Neural progenitor cell (in vitro differentiated cells): ENCODE results near the gene DUS3L.

Source experiments
- EZH2 ChIP-seq: fragments of 200-600 bp; sonication (generic); IDR thresholded peaks from 2 replicates; pipeline ENCODE4 v1.6.1; 2017; ENCODE audit warnings: antibody characterized with exemption, mild to moderate bottlenecking, moderate library complexity
- EZH2phosphoT487 ChIP-seq: fragments of 200-600 bp; sonication (generic); IDR thresholded peaks from 2 replicates; pipeline ENCODE4 v1.6.1; 2017; ENCODE audit warnings: antibody characterized with exemption
- TF ChIP-seq, protein P1 (sequence below): fragments of 200-600 bp; sonication (generic); IDR thresholded peaks from 2 replicates; pipeline ENCODE4 v1.5.1; 2017; ENCODE audit warnings: antibody characterized with exemption, mild to moderate bottlenecking

DNA sequence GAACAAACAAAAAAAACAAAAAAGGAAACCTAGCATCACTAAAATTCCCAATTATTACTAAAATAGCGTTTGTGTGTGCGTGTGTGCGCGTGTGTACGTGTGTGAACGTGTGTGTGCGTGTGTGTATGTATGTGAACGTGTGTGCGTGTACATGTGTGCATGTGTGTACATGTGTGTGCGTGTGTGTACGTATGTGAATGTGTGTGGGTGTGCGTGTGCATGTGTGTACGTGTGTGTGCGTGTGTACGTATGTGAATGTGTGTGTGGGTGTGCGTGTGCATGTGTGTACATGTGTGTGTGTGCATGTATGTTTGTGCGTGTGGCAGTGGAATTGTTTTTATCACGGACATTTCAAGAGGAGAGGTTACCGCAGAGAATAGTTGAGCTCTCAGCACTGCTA is 48.9 kb downstream of the DUS3L start:
- TF ChIP-seq, protein P1, sequence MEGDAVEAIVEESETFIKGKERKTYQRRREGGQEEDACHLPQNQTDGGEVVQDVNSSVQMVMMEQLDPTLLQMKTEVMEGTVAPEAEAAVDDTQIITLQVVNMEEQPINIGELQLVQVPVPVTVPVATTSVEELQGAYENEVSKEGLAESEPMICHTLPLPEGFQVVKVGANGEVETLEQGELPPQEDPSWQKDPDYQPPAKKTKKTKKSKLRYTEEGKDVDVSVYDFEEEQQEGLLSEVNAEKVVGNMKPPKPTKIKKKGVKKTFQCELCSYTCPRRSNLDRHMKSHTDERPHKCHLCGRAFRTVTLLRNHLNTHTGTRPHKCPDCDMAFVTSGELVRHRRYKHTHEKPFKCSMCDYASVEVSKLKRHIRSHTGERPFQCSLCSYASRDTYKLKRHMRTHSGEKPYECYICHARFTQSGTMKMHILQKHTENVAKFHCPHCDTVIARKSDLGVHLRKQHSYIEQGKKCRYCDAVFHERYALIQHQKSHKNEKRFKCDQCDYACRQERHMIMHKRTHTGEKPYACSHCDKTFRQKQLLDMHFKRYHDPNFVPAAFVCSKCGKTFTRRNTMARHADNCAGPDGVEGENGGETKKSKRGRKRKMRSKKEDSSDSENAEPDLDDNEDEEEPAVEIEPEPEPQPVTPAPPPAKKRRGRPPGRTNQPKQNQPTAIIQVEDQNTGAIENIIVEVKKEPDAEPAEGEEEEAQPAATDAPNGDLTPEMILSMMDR: no peak
- TF ChIP-seq EZH2: no peak
- TF ChIP-seq EZH2phosphoT487: no peak
